A549 (cell line): ENCODE measurements around the gene RINL. TPM values are rescaled to one million over a fixed set of nuclear protein-coding genes. Genes with fewer than 3 reads are reported as not detected.

Experiments
- CBX8 ChIP-seq: fragments of 200-600 bp; sonication (generic); IDR thresholded peaks from 2 replicates; pipeline ENCODE4 v1.6.1; 2016
- CEBPB ChIP-seq, 2 experiments: fragments of >200 bp in 1 of 2; sonication (Bioruptor Twin) in 1 of 2; formaldehyde crosslinking in 1 of 2; IDR thresholded peaks; 2 replicates each; pipeline ENCODE4 v1.6.1; 2012 to 2016
- CHD4 ChIP-seq: fragments of 200-600 bp; sonication (generic); IDR thresholded peaks from 2 replicates; pipeline ENCODE4 v1.6.1; 2016; ENCODE audit warnings: antibody characterized with exemption, mild to moderate bottlenecking, borderline replicate concordance
- EHF ChIP-seq: fragments of 250-450 bp; sonication (Bioruptor Pico); IDR thresholded peaks from 2 replicates; pipeline ENCODE4 v1.5.0; 2020; ENCODE audit warnings: mild to moderate bottlenecking
- EHMT2 ChIP-seq: fragments of 200-600 bp; sonication (generic); IDR thresholded peaks from 2 replicates; pipeline ENCODE4 v1.6.1; 2016; ENCODE audit warnings: antibody characterized with exemption, low read depth, mild to moderate bottlenecking, moderate library complexity
- EP300 ChIP-seq, 2 experiments: fragments of >200 bp; sonication (Bioruptor Twin); formaldehyde crosslinking; IDR thresholded peaks; 2 replicates in 1 of 2; 3 replicates in 1 of 2; pipeline ENCODE4 v1.6.1; 2016 to 2017
- FOSB ChIP-seq: fragments of 250-450 bp; sonication (Bioruptor Pico); IDR thresholded peaks from 2 replicates; pipeline ENCODE4 v1.5.0; 2020; ENCODE audit warnings: mild to moderate bottlenecking, moderate library complexity
- GATA3 ChIP-seq: IDR thresholded peaks from 2 replicates; pipeline ENCODE4 v1.6.1; 2012; ENCODE audit warnings: borderline replicate concordance
- HOXA7 ChIP-seq: fragments of 250-450 bp; sonication (Bioruptor Pico); IDR thresholded peaks from 2 replicates; pipeline ENCODE4 v1.5.0; 2020; ENCODE audit warnings: mild to moderate bottlenecking, moderate library complexity
- HOXB13 ChIP-seq: fragments of 250-450 bp; sonication (Bioruptor Pico); IDR thresholded peaks from 2 replicates; pipeline ENCODE4 v1.5.0; 2020; ENCODE audit warnings: low read depth, mild to moderate bottlenecking, moderate library complexity
- HOXB5 ChIP-seq: fragments of 250-450 bp; sonication (Bioruptor Pico); IDR thresholded peaks from 2 replicates; pipeline ENCODE4 v1.5.0; 2020; ENCODE audit warnings: mild to moderate bottlenecking, moderate library complexity
- JUN ChIP-seq, 2 experiments: fragments of >200 bp; sonication (Bioruptor Twin); formaldehyde crosslinking; IDR thresholded peaks; 2 replicates in 1 of 2; 3 replicates in 1 of 2; pipeline ENCODE4 v1.6.1; 2016 to 2017
- KDM5A ChIP-seq: fragments of 200-600 bp; sonication (generic); IDR thresholded peaks from 2 replicates; pipeline ENCODE4 v1.6.1; 2016; ENCODE audit warnings: antibody characterized with exemption, mild to moderate bottlenecking
- MAFK ChIP-seq: fragments of 450-650 bp; IDR thresholded peaks from 2 replicates; pipeline ENCODE4 v1.6.1; 2014; ENCODE audit not compliant: partially characterized antibody
- MAZ ChIP-seq: fragments of 150-350 bp; IDR thresholded peaks from 2 replicates; pipeline ENCODE4 v1.6.1; 2014; ENCODE audit warnings: antibody characterized with exemption, low read depth, low read length, borderline replicate concordance
- MYC ChIP-seq: IDR thresholded peaks from 2 replicates; pipeline ENCODE4 v1.6.1; 2012; ENCODE audit warnings: mild to moderate bottlenecking, inconsistent platforms, low read length, improper control_type of control experiment, borderline replicate concordance
- NFE2L2 ChIP-seq: fragments of 150-350 bp; conservative IDR thresholded peaks from 2 replicates; pipeline ENCODE4 v1.6.1; 2014; ENCODE audit warnings: low read length
- POLR2A ChIP-seq: IDR thresholded peaks from 2 replicates; pipeline ENCODE4 v1.6.1; 2012; ENCODE audit warnings: mild to moderate bottlenecking, low read length
- POLR2AphosphoS2 ChIP-seq: conservative IDR thresholded peaks from 2 replicates; pipeline ENCODE4 v1.6.1; 2012; ENCODE audit warnings: low read length, improper control_type of control experiment, inconsistent platforms
- RAD21 ChIP-seq, 2 experiments: fragments of >200 bp in 1 of 2; sonication (Bioruptor Twin) in 1 of 2; formaldehyde crosslinking in 1 of 2; IDR thresholded peaks in 1 of 2; conservative IDR thresholded peaks in 1 of 2; 2 replicates in 1 of 2; 3 replicates in 1 of 2; pipeline ENCODE4 v1.6.1; 2012 to 2018; ENCODE audit warnings: inconsistent platforms in 1 of 2
- RCOR1 ChIP-seq: fragments of 150-350 bp; IDR thresholded peaks from 2 replicates; pipeline ENCODE4 v1.6.1; 2014; ENCODE audit warnings: antibody characterized with exemption, low read length, low read depth
- RFX5 ChIP-seq: fragments of 450-650 bp; IDR thresholded peaks from 2 replicates; pipeline ENCODE4 v1.7.1; 2014; ENCODE audit warnings: antibody characterized with exemption, mild to moderate bottlenecking, moderate library complexity
- RNF2 ChIP-seq: fragments of 200-600 bp; sonication (generic); IDR thresholded peaks from 2 replicates; pipeline ENCODE4 v1.6.1; 2016; ENCODE audit warnings: low read depth, mild to moderate bottlenecking, antibody characterized with exemption, moderate library complexity, borderline replicate concordance
- SMC3 ChIP-seq: fragments of >200 bp; sonication (Bioruptor Twin); formaldehyde crosslinking; IDR thresholded peaks from 3 replicates; pipeline ENCODE4 v1.6.1; 2018; ENCODE audit warnings: inconsistent platforms
- SREBF2 ChIP-seq: fragments of 450-650 bp; IDR thresholded peaks from 2 replicates; pipeline ENCODE4 v1.6.1; 2014; ENCODE audit warnings: mild to moderate bottlenecking, moderate library complexity
- TP53 ChIP-seq: fragments of 250-450 bp; sonication (Bioruptor Pico); IDR thresholded peaks from 2 replicates; pipeline ENCODE4 v1.5.0; 2021; ENCODE audit warnings: mild to moderate bottlenecking, moderate library complexity
- ZC3H11A ChIP-seq: fragments of 450-650 bp; IDR thresholded peaks from 2 replicates; pipeline ENCODE4 v1.6.1; 2014; ENCODE audit warnings: antibody characterized with exemption, mild to moderate bottlenecking
- ZFP36 ChIP-seq: fragments of 450-650 bp; IDR thresholded peaks from 2 replicates; pipeline ENCODE4 v1.6.1; 2014; ENCODE audit warnings: borderline replicate concordance; ENCODE audit not compliant: partially characterized antibody
- ZNF302 ChIP-seq: fragments of 250-450 bp; sonication (Bioruptor Pico); IDR thresholded peaks from 2 replicates; pipeline ENCODE4 v1.9.0; 2021; ENCODE audit warnings: inconsistent platforms, mild to moderate bottlenecking, moderate library complexity
- ZSCAN20 ChIP-seq: fragments of 250-450 bp; sonication (Bioruptor Pico); IDR thresholded peaks from 2 replicates; pipeline ENCODE4 v1.8.0; 2022; ENCODE audit warnings: mild to moderate bottlenecking, moderate library complexity
- polyA plus RNA-seq, 4 experiments: library from polyadenylated mRNA; depleted of rRNA in 3 of 4; stranded (reverse); fragments of >200 nt; fragmentation: RNase III in 1 of 4; extraction: RNeasy Plus Mini Kit Qiagen cat#74134 plus additional on column Dnase treatment in 1 of 4; gene quantifications; 2 replicates in 3 of 4; 3 replicates in 1 of 4; pipeline ENCODE4 v1.2.3, GENCODE V29; 2011 to 2017
- TF ChIP-seq, protein P1 (sequence below): fragments of >200 bp; sonication (Bioruptor Twin); formaldehyde crosslinking; IDR thresholded peaks from 3 replicates; pipeline ENCODE4 v1.5.1; 2016
- TF ChIP-seq, protein P2 (sequence below): IDR thresholded peaks from 2 replicates; pipeline ENCODE4 v1.6.1; 2012
- TF ChIP-seq, protein P3 (sequence below): fragments of >200 bp; sonication (Bioruptor Twin); formaldehyde crosslinking; IDR thresholded peaks from 2 replicates; pipeline ENCODE4 v1.6.1; 2016
- TF ChIP-seq, protein P4 (sequence below): IDR thresholded peaks from 2 replicates; pipeline ENCODE4 v1.6.1; 2012; ENCODE audit warnings: low read depth, borderline replicate concordance
- TF ChIP-seq, protein P5 (sequence below): fragments of 250-450 bp; sonication (Bioruptor Pico); IDR thresholded peaks from 2 replicates; pipeline ENCODE4 v1.5.0; 2021; ENCODE audit warnings: mild to moderate bottlenecking, moderate library complexity, borderline replicate concordance
- TF ChIP-seq, protein P6 (sequence below): fragments of >200 bp; sonication (Bioruptor Twin); formaldehyde crosslinking; IDR thresholded peaks from 3 replicates; pipeline ENCODE4 v1.6.1; 2016
- TF ChIP-seq, protein P7 (sequence below): IDR thresholded peaks from 2 replicates; pipeline ENCODE4 v1.6.1; 2012

Gene RINL
- polyA plus RNA-seq, 2 of the 4 experiments (the other 2 are of a cell fraction): 2.9 to 6.3 TPM

DNA sequence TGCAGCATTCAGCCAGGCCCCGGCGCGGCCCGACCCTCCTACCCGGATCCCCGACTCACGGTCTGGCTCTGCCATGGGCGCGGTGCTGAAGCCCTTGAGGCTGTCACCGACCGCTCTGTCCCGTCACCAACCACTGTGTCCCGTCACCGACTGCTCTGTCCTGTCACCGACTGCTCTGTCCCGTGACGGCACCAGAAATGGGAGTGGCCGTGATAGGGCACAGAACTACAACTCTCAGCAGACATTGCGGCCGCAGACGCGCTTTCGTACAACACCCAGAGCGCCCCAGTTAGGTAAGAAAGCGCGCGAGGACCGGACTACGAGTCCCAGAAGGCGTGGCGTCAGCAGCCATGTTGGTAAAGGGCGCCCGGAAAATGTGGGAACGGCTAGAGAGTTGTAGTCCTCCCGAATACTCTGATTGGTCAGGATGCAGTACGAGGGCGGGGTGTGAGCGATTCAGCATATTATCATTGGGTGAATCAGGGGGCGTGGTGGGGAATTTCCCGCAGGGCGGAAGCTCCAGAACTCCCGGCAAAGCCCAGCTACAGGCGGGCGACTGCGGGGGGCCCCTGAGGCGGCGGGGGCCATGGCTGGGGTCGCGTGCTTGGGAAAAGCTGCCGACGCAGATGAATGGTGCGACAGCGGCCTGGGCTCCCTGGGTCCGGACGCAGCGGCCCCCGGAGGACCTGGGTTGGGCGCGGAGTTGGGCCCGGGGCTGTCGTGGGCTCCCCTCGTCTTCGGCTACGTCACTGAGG, 21.5 kb upstream of the RINL start, which contains the start of the genes NFKBIB and SIRT2 (continued):
- peak; percentile 64; the same call in 1 of the 2 replicates for TF ChIP-seq TP53 (CRISPR knock-in tag)
- peak; percentile 22; the same call in 1 of the 2 replicates for TF ChIP-seq GATA3
- TF ChIP-seq RFX5: peak; percentile 84
- TF ChIP-seq, protein P1, sequence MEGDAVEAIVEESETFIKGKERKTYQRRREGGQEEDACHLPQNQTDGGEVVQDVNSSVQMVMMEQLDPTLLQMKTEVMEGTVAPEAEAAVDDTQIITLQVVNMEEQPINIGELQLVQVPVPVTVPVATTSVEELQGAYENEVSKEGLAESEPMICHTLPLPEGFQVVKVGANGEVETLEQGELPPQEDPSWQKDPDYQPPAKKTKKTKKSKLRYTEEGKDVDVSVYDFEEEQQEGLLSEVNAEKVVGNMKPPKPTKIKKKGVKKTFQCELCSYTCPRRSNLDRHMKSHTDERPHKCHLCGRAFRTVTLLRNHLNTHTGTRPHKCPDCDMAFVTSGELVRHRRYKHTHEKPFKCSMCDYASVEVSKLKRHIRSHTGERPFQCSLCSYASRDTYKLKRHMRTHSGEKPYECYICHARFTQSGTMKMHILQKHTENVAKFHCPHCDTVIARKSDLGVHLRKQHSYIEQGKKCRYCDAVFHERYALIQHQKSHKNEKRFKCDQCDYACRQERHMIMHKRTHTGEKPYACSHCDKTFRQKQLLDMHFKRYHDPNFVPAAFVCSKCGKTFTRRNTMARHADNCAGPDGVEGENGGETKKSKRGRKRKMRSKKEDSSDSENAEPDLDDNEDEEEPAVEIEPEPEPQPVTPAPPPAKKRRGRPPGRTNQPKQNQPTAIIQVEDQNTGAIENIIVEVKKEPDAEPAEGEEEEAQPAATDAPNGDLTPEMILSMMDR: no peak
- TF ChIP-seq FOSB (CRISPR knock-in tag): no peak
- no peak for TF ChIP-seq ZFP36
- TF ChIP-seq NFE2L2: no peak
- TF ChIP-seq MAZ: 0 out of 2 replicates have a peak, but pooled peaks have one; percentile 26
- TF ChIP-seq RCOR1: no peak
- TF ChIP-seq, protein P2, sequence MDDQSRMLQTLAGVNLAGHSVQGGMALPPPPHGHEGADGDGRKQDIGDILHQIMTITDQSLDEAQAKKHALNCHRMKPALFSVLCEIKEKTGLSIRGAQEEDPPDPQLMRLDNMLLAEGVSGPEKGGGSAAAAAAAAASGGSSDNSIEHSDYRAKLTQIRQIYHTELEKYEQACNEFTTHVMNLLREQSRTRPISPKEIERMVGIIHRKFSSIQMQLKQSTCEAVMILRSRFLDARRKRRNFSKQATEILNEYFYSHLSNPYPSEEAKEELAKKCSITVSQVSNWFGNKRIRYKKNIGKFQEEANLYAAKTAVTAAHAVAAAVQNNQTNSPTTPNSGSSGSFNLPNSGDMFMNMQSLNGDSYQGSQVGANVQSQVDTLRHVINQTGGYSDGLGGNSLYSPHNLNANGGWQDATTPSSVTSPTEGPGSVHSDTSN: peak; percentile 56; the same call in 1 of the 2 replicates
- no peak; the same call in 1 of the 2 replicates for TF ChIP-seq CHD4
- no peak for TF ChIP-seq ZC3H11A
- no peak; the same call in 1 of the 2 replicates for TF ChIP-seq EHF (CRISPR knock-in tag)
- peak; percentile 20 for TF ChIP-seq MYC
- TF ChIP-seq CBX8: no peak
- TF ChIP-seq HOXB5 (CRISPR knock-in tag): peak; percentile 90
- TF ChIP-seq RAD21 (conservative IDR thresholded peaks at IDR 0.05 in 1 of 2, IDR thresholded peaks at IDR 0.05 in 1 of 2): no peak
- TF ChIP-seq RNF2: no peak
- no peak for TF ChIP-seq SREBF2
- TF ChIP-seq, protein P3, sequence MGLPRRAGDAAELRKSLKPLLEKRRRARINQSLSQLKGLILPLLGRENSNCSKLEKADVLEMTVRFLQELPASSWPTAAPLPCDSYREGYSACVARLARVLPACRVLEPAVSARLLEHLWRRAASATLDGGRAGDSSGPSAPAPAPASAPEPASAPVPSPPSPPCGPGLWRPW: no peak
- TF ChIP-seq KDM5A: no peak
- peak; percentile 63 for TF ChIP-seq POLR2A
- TF ChIP-seq ZNF302 (CRISPR knock-in tag): no peak
- no peak for TF ChIP-seq HOXA7 (CRISPR knock-in tag)
- TF ChIP-seq, protein P4, sequence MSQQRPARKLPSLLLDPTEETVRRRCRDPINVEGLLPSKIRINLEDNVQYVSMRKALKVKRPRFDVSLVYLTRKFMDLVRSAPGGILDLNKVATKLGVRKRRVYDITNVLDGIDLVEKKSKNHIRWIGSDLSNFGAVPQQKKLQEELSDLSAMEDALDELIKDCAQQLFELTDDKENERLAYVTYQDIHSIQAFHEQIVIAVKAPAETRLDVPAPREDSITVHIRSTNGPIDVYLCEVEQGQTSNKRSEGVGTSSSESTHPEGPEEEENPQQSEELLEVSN: peak; percentile 77
- TF ChIP-seq HOXB13 (CRISPR knock-in tag): no peak
- peak; percentile 43 to 70; a peak in 2 of 4 replicates for TF ChIP-seq CEBPB (IDR thresholded peaks at IDR 0.05)
- TF ChIP-seq MAFK: peak; percentile 96
- TF ChIP-seq, protein P5, sequence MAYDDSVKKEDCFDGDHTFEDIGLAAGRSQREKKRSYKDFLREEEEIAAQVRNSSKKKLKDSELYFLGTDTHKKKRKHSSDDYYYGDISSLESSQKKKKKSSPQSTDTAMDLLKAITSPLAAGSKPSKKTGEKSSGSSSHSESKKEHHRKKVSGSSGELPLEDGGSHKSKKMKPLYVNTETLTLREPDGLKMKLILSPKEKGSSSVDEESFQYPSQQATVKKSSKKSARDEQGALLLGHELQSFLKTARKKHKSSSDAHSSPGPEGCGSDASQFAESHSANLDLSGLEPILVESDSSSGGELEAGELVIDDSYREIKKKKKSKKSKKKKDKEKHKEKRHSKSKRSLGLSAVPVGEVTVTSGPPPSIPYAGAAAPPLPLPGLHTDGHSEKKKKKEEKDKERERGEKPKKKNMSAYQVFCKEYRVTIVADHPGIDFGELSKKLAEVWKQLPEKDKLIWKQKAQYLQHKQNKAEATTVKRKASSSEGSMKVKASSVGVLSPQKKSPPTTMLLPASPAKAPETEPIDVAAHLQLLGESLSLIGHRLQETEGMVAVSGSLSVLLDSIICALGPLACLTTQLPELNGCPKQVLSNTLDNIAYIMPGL (CRISPR knock-in tag): peak; percentile 26; the same call in 1 of the 2 replicates
- no peak for TF ChIP-seq ZSCAN20 (CRISPR knock-in tag)
- no peak for TF ChIP-seq POLR2AphosphoS2
- TF ChIP-seq EP300 (IDR thresholded peaks at IDR 0.05): no peak
- no peak for TF ChIP-seq EHMT2
- TF ChIP-seq SMC3: no peak
- TF ChIP-seq, protein P6, sequence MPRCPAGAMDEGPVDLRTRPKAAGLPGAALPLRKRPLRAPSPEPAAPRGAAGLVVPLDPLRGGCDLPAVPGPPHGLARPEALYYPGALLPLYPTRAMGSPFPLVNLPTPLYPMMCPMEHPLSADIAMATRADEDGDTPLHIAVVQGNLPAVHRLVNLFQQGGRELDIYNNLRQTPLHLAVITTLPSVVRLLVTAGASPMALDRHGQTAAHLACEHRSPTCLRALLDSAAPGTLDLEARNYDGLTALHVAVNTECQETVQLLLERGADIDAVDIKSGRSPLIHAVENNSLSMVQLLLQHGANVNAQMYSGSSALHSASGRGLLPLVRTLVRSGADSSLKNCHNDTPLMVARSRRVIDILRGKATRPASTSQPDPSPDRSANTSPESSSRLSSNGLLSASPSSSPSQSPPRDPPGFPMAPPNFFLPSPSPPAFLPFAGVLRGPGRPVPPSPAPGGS: no peak; the same call in 1 of the 3 replicates
- TF ChIP-seq, protein P7, sequence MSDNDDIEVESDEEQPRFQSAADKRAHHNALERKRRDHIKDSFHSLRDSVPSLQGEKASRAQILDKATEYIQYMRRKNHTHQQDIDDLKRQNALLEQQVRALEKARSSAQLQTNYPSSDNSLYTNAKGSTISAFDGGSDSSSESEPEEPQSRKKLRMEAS: peak; percentile 71
- peak; percentile 80 to 93; a peak in 4 of 5 replicates for TF ChIP-seq JUN (IDR thresholded peaks at IDR 0.05)
